ENCODE data around the gene ENOPH1. TPM values are rescaled to one million over a fixed set of nuclear protein-coding genes. Genes with fewer than 3 reads are reported as not detected.

ENOPH1 gene
- total and polyA plus RNA-seq, 2 of the 13 experiments (the other 11 are each of a cell fraction or from before 2014, with no cell fraction given), result 15.5 to 64.3 TPM

DNA sequence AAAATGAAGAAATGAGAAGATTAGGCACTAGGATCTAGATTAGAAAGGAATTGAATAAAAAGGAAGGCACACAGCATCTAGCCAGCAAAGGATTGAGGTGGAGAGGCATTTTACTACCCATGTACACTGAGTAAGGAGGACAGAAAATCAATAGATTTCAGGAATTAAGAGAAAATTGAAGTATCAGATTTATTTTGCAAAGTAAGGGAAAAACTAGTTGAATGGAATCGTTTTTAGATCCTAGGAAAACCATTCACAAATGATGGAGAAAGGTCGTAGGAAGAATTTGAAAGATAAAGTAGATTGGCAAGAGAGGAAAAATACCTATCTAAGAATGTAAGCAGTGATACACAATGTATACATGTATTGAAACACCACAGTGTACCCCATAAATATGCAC, 31.3 kb downstream of the ENOPH1 start:
- ATAC-seq (no peak), FAIRE-seq (no peak)
- no TSS peak for BruUV-seq (replicated peaks)

DNA sequence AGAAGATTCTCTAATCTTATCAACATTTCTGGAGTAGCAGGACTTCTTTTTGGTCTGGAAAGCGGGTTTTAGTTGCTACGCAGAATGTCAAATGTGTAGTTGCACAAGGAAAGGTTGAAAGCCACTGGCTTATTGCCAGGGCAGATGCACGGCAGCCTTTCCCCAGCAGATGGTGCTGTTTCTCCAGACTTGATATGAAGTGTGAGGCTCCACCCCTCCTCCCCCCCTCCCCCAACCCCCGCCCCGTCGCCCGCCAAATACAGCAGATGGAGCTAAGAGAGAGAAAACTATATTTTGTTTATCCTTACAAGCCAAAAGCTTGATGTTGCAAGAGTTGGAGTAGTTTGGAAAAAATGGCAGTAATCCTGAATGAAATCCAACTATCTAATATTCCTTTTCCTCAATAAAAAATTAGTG, 32.0 kb downstream of the ENOPH1 start:
- Histone ChIP-seq H3K9me3 (ENCODE audit: low read length) (no peaks in the 10 kb centered on the region), H3K9ac (ENCODE audit: insufficient read depth, low read depth, low read length) (no peak overlapping the region), H3K4me1 (ENCODE audit: insufficient read depth, low read length) (peaks cover 4% of the 10 kb centered on the region), H4K20me1 (ENCODE audit: insufficient read depth, low read length) (no peaks in the 10 kb centered on the region), H3K4me2 (ENCODE audit: low read depth, low read length) (no peak overlapping the region), H2AFZ (ENCODE audit: low read length) (no peak overlapping the region), H3K4me3 (replicated peaks in 1 of 3; ENCODE audit: insufficient read depth in 1 of 3, low read depth in 2 of 3, low read length in 3 of 3) (no peak overlapping the region), H3K27ac (ENCODE audit: extremely low read length, insufficient read depth, low read length) (no peak overlapping the region), H3K27me3 (ENCODE audit: control insufficient read depth in 1 of 2, insufficient read depth in 2 of 2, low read length in 2 of 2) (no peaks in the 10 kb centered on the region), H3K36me3 (replicated peaks in 1 of 2; ENCODE audit: control insufficient read depth in 1 of 2, insufficient read depth in 2 of 2, low read length in 2 of 2) (peaks cover 6 to 29% of the 10 kb centered on the region in 2 experiments; a peak in 4 of 5 replicates), H3K79me2 (ENCODE audit: insufficient read depth, low read length) (no peaks in the 10 kb centered on the region)
- intact Hi-C loops (cut with micrococcal nuclease; ENCODE audit: unreplicated experiment) (loop anchor here (1.0 to 5.0 kb wide), 4 partner anchors 100 to 277 kb away; partner anchors contain the start of gene TMEM150C), in situ Hi-C loops (cut with HindIII; ENCODE audit: extremely low pct_ligation_motif_present, low pct_unique_long_range_greater_than_20kb) (loop anchor here (5.0 kb wide), 2 partner anchors 140 to 275 kb away; no protein-coding TSS in a partner anchor)
- ChIA-PET POLR2A (interaction anchor here (1.1 to 1.3 kb wide), 2 partner anchors 33 to 277 kb away, joined by 3 read pairs; no protein-coding TSS in a partner anchor), CTCF (ENCODE audit: low intra/inter-chr PET ratio, low total read pairs) (interaction anchor here (1.3 to 3.0 kb wide), 3 partner anchors 137 to 340 kb away, joined by 3 to 53 read pairs (median 17); no protein-coding TSS in a partner anchor)
- ATAC-seq (peak; percentile 81), FAIRE-seq (peak; percentile 68), DNase-seq (ENCODE audit: low spot score) (peak; percentile 73)
- WGBS (ENCODE audit: low lambda C conversion rate), result 23% methylated on average over 7 of the region's 7 CpGs
- no TSS peak for BruUV-seq (replicated peaks)
- TF ChIP-seq, protein P1, sequence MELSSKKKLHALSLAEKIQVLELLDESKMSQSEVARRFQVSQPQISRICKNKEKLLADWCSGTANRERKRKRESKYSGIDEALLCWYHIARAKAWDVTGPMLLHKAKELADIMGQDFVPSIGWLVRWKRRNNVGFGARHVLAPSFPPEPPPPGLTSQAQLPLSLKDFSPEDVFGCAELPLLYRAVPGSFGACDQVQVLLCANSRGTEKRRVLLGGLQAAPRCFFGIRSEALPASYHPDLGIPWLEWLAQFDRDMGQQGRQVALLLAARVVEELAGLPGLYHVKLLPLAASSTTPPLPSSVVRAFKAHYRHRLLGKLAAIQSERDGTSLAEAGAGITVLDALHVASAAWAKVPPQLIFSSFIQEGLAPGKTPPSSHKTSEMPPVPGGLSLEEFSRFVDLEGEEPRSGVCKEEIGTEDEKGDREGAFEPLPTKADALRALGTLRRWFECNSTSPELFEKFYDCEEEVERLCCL (CRISPR knock-in tag; IDR thresholded peaks at IDR 0.05; ENCODE audit: borderline replicate concordance), result no peak
- peak; percentile 41; the same call in 1 of the 2 replicates for TF ChIP-seq RAD21 (CRISPR knock-in tag; IDR thresholded peaks at IDR 0.05)
- TF ChIP-seq, protein P2, sequence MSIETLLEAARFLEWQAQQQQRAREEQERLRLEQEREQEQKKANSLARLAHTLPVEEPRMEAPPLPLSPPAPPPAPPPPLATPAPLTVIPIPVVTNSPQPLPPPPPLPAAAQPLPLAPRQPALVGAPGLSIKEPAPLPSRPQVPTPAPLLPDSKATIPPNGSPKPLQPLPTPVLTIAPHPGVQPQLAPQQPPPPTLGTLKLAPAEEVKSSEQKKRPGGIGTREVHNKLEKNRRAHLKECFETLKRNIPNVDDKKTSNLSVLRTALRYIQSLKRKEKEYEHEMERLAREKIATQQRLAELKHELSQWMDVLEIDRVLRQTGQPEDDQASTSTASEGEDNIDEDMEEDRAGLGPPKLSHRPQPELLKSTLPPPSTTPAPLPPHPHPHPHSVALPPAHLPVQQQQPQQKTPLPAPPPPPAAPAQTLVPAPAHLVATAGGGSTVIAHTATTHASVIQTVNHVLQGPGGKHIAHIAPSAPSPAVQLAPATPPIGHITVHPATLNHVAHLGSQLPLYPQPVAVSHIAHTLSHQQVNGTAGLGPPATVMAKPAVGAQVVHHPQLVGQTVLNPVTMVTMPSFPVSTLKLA (IDR thresholded peaks at IDR 0.05), result no peak
- TF ChIP-seq, protein P3, sequence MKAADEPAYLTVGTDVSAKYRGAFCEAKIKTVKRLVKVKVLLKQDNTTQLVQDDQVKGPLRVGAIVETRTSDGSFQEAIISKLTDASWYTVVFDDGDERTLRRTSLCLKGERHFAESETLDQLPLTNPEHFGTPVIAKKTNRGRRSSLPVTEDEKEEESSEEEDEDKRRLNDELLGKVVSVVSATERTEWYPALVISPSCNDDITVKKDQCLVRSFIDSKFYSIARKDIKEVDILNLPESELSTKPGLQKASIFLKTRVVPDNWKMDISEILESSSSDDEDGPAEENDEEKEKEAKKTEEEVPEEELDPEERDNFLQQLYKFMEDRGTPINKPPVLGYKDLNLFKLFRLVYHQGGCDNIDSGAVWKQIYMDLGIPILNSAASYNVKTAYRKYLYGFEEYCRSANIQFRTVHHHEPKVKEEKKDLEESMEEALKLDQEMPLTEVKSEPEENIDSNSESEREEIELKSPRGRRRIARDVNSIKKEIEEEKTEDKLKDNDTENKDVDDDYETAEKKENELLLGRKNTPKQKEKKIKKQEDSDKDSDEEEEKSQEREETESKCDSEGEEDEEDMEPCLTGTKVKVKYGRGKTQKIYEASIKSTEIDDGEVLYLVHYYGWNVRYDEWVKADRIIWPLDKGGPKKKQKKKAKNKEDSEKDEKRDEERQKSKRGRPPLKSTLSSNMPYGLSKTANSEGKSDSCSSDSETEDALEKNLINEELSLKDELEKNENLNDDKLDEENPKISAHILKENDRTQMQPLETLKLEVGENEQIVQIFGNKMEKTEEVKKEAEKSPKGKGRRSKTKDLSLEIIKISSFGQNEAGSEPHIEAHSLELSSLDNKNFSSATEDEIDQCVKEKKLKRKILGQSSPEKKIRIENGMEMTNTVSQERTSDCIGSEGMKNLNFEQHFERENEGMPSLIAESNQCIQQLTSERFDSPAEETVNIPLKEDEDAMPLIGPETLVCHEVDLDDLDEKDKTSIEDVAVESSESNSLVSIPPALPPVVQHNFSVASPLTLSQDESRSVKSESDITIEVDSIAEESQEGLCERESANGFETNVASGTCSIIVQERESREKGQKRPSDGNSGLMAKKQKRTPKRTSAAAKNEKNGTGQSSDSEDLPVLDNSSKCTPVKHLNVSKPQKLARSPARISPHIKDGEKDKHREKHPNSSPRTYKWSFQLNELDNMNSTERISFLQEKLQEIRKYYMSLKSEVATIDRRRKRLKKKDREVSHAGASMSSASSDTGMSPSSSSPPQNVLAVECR (CRISPR knock-in tag; IDR thresholded peaks at IDR 0.05; ENCODE audit: borderline replicate concordance), result no peak
- no peak for TF ChIP-seq ARNT (IDR thresholded peaks at IDR 0.05)
- peak; percentile 77 for TF ChIP-seq STAG1 (CRISPR knock-in tag; IDR thresholded peaks at IDR 0.05)
- TF ChIP-seq SMC3 (IDR thresholded peaks at IDR 0.05; ENCODE audit: low read length), result peak; percentile 89

More for the DNA sequence above, 31.3 kb downstream of the ENOPH1 start:
- Histone ChIP-seq H3K4me2 (ENCODE audit: low read depth, low read length) (no peak overlapping the region), H2AFZ (ENCODE audit: low read length) (no peak overlapping the region), H3K36me3 (replicated peaks in 1 of 2; ENCODE audit: control insufficient read depth in 1 of 2, insufficient read depth in 2 of 2, low read length in 2 of 2) (peaks cover 8 to 34% of the 10 kb centered on the region in 2 experiments; a peak in 4 of 5 replicates), H3K4me1 (ENCODE audit: insufficient read depth, low read length) (no peaks in the 10 kb centered on the region), H3K27me3 (ENCODE audit: control insufficient read depth in 1 of 2, insufficient read depth in 2 of 2, low read length in 2 of 2) (no peaks in the 10 kb centered on the region), H4K20me1 (ENCODE audit: insufficient read depth, low read length) (no peaks in the 10 kb centered on the region), H3K79me2 (ENCODE audit: insufficient read depth, low read length) (no peaks in the 10 kb centered on the region), H3K4me3 (replicated peaks in 1 of 3; ENCODE audit: insufficient read depth in 1 of 3, low read depth in 2 of 3, low read length in 3 of 3) (no peak overlapping the region), H3K27ac (ENCODE audit: extremely low read length, insufficient read depth, low read length) (no peak overlapping the region), H3K9me3 (ENCODE audit: low read length) (no peaks in the 10 kb centered on the region), H3K9ac (ENCODE audit: insufficient read depth, low read depth, low read length) (no peak overlapping the region)
- POLR2A ChIA-PET, result interaction anchor here (1.1 to 1.3 kb wide), 2 partner anchors 32 to 278 kb away, joined by 3 read pairs; no protein-coding TSS in a partner anchor
- intact Hi-C loops (cut with micrococcal nuclease; ENCODE audit: unreplicated experiment), result loop anchor here (1.0 to 5.0 kb wide), 4 partner anchors 101 to 278 kb away; partner anchors contain the start of gene TMEM150C
- 89% methylated on average over 2 of the region's 2 CpGs for WGBS (ENCODE audit: low lambda C conversion rate)
- no peak for DNase-seq (ENCODE audit: low spot score)
- TF ChIP-seq ZNF331 (CRISPR knock-in tag; IDR thresholded peaks at IDR 0.05), result no peak
- peak; percentile 47 to 78 for TF ChIP-seq MAFK (conservative IDR thresholded peaks at IDR 0.05 in 1 of 2, IDR thresholded peaks at IDR 0.05 in 1 of 2; ENCODE audit: low read length in 2 of 2)
- TF ChIP-seq MAFF (IDR thresholded peaks at IDR 0.05; ENCODE audit: low read depth, low read length), result peak; percentile 63
- CTCF ChIA-PET (ENCODE audit: low intra/inter-chr PET ratio, low total read pairs), result interaction anchor here (1.3 to 3.0 kb wide), 3 partner anchors 138 to 340 kb away, joined by 3 to 53 read pairs (median 17); no protein-coding TSS in a partner anchor
- in situ Hi-C loops (cut with HindIII; ENCODE audit: extremely low pct_ligation_motif_present, low pct_unique_long_range_greater_than_20kb), result loop anchor here (5.0 kb wide), 2 partner anchors 141 to 276 kb away; no protein-coding TSS in a partner anchor
